Gastrocnemius medialis (tissue), 4 donors: ENCODE measurements around the gene FHOD1.

Experiments
- POLR2A ChIP-seq, 2 donors: fragments of 450-650 bp; IDR thresholded peaks; one replicate each; pipeline ENCODE4 v1.6.1; 2017; ENCODE audit warnings: antibody characterized with exemption in 2 of 2, mild to moderate bottlenecking in 2 of 2, moderate library complexity in 2 of 2
- TF ChIP-seq, protein P1 (sequence below), 5 experiments: fragments of 450-650 bp in 3 of 5; fragments of 200-600 bp in 2 of 5; sonication (generic) in 2 of 5; IDR thresholded peaks in 4 of 5; conservative IDR thresholded peaks in 1 of 5; 1 replicate in 4 of 5; 2 replicates in 1 of 5; pipeline ENCODE4 v1.5.1; 2016 to 2019; ENCODE audit warnings: antibody characterized with exemption in 5 of 5, mild to moderate bottlenecking in 3 of 5, moderate library complexity in 3 of 5

DNA sequence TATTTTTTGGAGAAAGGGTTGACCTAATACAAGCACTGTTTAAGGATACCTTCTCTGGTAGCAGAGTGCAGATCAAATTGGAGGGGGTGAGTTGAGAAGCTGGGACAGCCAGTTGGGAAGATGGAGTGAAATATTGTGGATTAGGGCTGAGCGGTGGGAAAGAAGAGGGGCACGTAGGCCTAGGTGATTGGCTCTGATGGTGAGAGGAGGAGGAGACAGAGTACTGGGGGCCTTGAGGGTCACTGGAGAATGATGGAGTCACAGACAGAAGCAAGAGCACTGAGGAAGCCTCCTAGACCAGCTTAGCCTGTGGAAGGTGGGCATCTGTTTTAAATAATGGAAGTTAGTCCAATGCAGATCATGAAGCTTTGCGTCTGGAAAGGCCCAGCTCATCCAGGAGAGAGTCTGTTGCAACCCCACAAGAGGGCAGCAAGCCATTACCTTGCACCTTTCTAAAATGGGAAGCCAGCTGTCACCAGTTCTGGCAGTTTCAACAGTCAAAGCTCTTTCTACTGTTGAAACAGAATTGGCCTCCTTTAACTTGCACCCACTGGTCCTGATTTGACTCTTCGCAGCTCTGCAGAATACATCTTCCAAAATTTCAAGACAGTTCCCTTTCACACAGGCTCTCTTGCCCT, 13.3 kb upstream of the FHOD1 start:
- TF ChIP-seq, protein P1, sequence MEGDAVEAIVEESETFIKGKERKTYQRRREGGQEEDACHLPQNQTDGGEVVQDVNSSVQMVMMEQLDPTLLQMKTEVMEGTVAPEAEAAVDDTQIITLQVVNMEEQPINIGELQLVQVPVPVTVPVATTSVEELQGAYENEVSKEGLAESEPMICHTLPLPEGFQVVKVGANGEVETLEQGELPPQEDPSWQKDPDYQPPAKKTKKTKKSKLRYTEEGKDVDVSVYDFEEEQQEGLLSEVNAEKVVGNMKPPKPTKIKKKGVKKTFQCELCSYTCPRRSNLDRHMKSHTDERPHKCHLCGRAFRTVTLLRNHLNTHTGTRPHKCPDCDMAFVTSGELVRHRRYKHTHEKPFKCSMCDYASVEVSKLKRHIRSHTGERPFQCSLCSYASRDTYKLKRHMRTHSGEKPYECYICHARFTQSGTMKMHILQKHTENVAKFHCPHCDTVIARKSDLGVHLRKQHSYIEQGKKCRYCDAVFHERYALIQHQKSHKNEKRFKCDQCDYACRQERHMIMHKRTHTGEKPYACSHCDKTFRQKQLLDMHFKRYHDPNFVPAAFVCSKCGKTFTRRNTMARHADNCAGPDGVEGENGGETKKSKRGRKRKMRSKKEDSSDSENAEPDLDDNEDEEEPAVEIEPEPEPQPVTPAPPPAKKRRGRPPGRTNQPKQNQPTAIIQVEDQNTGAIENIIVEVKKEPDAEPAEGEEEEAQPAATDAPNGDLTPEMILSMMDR (IDR thresholded peaks at IDR 0.05 in 4 of 5, conservative IDR thresholded peaks at IDR 0.05 in 1 of 5) = peak; percentile 52 to 67 (median 54)
- no peak for TF ChIP-seq POLR2A (IDR thresholded peaks at IDR 0.05)
